ENCODE results near the gene ERMN.

ERMN gene

DNA sequence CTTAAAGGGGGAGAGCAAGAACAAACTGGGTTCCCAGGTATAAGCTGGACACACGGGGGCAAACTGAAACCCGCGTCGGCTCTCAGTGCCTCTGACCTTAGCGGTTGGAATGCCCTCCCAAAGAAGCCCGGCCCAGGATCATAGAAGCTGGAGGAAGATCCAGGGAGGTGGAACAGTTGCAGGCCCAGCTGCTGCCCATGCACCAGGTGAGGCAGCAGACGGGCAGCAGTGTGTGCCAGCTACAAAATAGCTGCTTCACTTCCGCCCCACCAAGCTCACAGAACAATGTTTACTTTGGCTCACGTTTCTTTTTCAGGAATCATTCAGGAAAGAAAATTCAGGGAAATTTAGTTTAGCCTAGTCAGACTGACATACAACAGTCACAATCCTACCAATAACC, 3.9 kb upstream of the ERMN start:
- no peak for DNase-seq (ENCODE audit: low read depth)

DNA sequence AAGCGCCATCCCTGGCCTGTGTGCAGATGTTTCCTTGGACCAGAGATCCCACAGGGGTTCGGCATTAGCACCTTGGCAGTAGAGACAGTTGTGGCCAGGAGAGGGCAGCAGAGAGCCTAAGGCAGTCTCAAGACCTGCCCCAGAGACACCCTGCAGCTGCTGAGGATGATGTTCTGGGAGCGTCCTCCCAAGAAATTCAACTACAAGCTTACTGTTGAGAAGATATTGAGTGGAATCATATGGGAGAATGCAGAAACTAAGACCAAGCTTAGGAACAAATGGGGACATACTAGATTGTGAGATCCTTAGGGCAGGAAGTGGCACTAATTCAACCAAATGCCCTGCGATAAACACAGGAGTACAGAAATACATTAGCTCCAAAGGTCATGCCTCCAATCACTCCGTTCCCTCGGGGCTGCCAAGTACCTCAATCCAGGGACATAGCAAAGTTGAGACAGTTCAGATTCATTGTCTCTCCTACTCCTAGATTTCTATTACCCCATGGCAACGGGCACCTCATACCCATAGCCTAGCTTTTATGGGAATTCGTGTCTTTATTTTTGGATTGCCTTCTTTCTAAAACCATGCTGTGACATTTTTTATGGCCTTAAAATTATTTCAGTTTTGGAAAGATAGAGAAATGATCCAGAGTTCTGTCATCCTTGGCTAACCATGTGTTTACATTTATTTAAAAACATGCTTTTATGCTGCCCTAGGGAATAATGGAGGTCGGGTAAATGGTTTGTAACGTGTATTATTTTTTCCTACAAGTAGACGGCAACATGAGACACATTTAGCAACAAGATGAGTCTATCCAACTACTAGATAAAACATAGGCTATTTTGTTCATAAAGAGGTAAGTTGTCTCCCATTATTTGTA, 2.2 kb upstream of the ERMN start:
- DNase-seq (ENCODE audit: low read depth) = peak; percentile 81

DNA sequence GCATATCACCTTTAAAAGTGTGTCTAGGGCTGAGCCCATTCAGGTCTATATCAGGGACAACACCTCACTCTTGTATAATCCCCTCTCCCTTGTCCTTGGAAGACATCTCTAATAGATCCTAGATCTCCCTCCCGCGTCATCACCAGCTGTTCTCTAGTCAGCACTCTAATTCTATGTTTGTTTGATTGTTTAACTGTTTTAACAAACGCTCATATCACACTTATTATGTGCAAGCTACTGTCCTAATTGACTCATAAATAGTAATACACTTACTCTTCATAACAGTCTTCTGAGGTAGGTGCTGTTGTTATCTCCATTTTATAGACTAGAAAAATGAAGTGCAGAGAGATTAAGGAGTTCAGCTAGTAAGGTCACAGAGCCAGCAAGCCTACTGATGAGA, 1.6 kb upstream of the ERMN start:
- DNase-seq (ENCODE audit: low read depth) = no peak

DNA sequence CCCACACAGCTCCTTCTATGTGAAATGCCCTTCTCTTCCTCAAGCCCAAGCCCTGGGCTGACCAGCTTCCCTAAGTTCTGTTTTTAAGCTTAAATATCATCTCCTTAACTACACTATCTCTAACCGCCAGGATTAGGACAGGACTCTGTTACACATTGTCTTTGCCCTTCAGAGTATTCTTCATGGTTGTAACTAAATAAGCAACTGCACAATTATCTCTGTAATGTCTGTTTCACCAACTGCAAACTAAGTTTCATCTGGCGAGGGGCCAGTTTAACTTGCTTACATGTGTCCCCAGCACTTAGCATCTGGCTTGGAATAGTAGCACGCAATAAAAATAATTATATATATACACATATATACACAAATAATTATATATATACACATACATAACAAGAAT, 1.1 kb upstream of the ERMN start:
- no peak for DNase-seq (ENCODE audit: low read depth)

DNA sequence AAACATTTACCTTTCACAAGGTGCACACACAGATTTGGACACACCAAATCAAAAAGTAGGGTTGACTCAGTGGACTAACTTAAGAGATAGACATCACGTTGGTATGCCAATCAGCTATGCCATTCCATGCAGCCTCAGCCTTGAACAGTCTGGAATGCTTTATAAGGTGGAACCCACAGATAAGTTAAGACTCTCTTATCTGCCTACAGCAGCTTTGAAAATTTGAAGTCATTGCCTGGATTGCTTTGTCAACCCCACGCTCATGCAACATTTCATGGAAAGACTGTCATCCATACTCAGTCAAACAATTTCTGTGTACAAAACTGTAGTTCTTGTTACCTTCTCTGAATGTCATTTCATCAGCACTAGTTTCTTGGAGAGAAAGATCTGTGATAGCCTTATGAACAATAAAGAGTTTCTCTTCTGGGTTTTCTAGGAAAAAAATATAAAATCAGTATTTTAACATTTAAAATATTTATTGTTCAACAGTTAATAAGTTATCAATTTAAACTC, 1.2 kb downstream of the ERMN start:
- no peak for DNase-seq (ENCODE audit: low read depth)

DNA sequence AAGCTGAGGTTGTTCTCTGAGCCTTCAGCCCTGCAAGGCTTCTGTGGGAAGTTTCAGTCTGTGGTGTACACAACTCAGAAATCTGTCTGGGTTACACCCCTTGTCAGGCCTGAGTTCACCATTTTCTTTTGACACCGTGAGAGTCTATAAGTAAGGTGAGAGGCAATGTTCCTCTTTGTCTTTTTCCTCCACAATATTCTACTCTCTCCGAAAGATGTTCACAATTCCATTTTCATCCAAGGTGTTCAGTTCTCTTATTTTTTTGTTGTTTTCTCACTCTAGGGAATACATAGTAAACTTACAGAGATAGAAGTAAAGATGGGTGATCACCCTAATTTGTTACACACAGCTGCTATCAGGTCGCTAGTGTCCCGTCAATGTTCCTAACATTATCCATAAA, 3.2 kb downstream of the ERMN start:
- DNase-seq (ENCODE audit: low read depth) = no peak

DNA sequence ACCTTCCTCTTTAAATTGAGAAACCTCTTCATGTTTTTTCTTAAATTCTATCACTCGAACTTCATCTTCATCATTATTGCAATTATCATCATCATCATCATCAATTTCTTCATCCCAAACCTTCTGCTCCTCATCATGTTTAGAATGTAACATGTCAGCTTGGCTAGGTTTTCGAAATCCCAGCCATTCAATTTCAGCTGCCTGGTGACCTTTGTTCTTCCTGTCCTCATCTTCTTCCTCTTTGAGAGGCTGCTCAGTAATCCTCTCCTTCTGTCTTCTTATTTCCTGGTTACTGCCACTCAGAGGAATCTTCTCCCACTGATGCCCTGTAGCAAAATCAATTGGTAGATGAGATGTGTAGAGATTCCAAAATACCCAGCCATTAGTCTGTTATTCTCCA, 4.2 kb downstream of the ERMN start:
- DNase-seq (ENCODE audit: low read depth) = no peak

DNA sequence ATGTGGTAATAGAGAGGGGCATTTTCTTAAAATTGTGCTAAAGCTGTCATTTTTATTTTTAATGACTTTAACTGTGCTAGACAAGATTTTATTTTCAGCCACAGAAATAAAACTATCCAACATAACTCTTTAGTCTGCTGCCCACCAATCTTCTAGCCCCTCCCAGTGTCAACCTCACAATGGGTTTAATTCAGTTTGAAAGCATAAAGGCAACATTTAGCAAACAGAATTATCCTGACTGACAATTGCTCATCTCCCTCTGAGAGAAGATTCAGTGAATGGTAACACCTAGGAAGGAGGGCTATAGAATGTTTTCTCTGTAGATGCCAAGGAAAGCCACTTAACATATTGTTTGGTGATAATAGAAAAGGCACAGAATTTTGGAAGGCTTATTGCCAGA, 5.2 kb downstream of the ERMN start:
- DNase-seq (ENCODE audit: low read depth) = no peak

DNA sequence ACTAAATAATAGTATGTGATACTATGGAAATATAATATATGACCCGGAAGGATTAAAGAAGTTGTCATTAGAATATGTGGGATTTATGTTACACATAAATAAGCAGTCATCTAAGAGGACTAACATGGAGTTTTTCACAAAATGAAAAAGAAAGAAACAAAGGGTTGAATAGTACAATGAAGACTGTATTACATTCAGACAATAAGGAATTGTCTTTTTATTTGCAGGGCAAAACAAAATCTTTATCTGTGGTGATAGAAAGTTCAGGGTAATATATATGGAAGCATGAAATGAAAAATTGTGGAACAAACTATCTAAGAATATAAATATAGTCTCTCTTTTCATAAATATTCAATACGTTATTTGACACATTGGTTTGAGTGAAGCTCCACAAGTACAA, 5.8 kb downstream of the ERMN start:
- DNase-seq (ENCODE audit: low read depth) = no peak

DNA sequence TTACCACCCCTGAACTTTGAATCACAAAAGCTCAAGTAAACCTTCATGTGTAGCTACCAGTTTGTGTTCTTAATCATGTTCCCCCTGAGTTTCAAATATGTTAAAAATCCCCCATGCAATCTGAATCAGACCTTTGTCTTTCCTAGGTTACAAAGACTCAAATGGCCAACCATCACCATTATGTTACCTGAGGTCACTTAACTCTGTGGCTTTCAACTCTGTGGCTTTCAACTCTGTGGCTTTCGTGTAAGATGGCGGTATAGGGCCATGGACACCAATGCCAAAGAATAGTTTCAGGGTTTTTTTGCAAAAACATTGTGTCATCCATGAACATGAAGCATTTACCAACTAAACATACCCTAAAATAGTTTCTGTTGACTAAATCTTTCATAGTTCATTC, 6.7 kb downstream of the ERMN start:
- no peak for DNase-seq (ENCODE audit: low read depth)

DNA sequence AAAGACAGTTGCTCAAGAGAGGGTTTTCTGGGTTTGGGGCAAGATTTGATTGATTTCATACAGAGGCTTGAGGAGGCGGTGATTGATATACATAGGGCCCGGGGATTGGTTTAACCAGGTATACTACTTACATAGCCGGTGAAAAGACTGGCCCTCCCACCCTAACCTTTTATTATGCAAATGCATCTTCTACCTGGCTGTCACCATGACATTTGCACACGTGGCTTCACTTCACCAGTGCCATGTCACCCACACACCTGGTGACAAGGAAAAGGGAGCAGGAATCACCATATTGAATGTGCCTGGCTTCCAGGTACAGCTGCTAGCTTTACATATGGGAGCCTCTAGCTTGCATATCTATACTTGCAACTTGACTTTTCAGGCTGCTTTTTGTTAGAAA, 9.7 kb downstream of the ERMN start:
- no peak for DNase-seq (ENCODE audit: low read depth)

DNA sequence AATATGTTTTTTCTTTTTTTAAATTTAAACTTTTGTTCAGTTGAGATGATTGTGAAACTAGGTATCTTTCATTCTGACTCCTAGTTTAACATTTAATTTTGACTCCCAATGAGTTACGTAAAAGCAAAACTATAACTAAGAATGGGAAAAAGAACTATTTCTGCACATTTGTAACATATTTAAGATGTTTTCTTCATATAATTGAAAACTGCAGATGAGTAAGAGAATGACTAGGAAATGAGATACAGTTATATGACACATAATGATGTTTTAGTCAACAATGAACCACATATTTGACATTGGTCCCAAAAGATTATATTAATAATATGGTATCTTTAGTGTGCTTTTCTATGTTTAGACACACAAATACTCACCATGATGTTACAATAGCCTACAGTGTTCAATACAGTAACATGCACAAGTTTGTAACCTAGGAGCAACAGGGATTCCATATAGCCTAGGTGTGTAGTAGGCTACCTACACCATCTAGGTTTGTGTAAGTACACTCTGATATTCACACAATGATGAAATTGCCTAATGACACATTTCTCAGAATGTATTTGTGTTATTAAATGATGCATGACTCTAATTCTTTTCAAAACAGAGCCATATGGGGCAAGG, 12.6 kb downstream of the ERMN start:
- no peak for DNase-seq (ENCODE audit: low read depth)

DNA sequence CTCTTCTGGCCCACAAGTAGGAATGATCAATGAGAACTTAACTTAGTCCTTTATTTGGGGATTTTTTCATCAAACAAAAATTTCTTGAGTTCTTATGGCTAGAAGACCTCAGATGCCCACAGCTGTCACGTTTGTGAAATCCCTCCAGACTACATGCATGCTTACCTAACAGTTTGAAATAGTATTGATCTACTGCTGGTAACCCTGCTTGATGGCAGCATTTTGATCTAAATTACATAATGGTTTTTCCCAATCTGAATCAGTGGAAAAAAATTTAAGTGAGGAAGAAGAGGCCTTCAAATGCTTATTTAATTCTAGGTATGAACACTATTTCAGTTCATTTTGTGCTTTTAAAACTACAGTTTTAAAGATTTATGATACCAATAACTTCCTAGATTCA, 13.9 kb downstream of the ERMN start:
- no peak for DNase-seq (ENCODE audit: low read depth)

DNA sequence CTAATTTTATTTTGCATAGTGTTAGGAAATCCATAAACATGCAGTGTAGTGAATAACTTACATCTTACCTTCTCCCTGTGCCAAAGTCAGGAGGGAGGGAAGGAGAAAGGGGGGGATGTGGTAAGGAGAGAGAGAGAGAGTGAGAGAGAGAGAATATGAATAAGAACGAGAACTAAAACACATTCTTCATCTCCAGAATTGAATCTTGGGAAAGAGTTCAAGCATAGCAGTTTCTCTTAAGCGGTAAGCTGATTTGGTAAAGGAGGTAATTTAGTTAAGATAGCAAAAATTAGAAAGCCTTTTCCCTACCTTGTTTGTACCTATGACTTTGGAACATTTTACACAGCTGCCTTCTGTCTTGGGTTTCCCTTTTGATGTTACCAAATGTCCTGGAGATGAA, 15.7 kb downstream of the ERMN start:
- DNase-seq (ENCODE audit: low read depth) = no peak

DNA sequence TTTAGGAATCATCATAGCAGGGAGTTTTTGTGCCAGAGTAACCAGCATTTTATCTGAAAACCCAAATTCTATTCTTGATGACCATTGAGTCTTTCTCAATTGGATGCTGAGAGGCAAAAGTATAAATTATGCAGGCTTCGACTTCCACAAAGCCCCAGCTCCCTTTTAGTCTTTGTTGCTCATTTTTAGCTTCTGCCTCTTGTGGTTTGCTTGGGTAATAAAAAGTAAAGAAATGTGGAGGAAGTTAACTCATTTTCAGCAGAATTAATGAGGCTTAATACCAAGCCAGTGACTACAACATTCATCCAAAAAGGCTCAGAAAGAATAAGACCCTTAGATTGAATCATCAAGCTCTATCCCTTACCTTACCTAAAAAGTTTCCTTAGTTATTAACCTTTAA, 18.6 kb downstream of the ERMN start:
- no peak for DNase-seq (ENCODE audit: low read depth)

DNA sequence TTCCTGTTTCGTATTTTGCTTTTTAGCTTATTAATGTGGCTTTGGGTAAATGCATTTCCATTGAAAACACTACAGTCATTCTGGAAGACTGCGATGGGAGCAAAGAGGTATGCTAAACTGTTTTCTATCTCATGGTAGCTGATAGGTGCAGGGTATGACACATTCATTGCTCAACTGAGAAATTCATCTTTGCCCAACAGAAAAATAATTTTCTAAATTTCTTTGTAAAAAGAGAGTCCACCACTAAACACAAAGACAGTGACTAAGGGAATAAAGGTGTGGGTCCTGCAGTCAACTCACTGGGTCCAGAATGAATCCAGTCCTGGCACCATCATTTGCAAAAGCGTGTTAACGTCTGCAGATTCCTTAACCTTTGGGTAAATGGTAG, 19.9 kb downstream of the ERMN start:
- DNase-seq (ENCODE audit: low read depth) = no peak

DNA sequence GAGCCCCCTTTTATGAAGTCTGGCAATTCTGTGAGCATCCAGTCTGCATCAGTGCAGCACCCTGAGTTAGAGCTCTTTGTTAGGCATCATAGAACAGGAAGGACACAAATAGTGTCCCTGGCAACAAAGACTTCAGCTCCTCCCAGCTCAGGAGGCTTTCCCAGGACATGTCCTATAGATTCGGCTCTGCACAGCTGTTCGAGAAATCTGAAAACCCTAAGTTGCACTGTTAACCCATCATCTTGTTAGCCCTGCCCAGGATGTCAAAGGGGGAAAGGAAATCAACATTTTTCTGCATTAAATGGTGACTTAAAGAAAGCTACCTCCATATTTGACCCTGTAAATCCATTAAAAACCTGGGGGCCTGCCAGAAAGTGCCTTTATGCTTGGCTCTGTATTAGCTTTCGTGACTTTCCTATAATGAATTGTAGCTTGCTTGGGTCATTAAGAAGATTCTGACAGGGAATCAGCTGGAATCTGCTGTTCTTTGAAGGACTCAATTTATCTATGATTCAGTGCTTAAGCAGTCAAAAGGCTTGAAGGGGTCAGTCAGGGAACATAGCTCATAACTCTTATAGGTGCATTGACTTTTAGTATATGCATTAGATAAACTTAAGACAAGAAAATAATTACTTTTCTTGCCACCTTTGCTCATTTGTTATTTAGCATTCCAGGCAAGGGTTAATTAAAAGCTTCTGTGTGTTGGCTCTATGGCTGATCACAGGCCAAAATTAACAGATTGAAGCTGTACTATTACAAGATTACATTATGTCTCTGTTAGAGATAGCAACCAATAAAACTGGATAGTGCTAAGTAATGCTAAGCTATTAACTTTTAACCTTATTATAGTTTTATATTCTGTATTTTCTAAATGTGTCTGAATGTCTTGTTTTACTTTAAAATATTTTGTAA, 20.6 kb downstream of the ERMN start:
- no peak for DNase-seq (ENCODE audit: low read depth)

DNA sequence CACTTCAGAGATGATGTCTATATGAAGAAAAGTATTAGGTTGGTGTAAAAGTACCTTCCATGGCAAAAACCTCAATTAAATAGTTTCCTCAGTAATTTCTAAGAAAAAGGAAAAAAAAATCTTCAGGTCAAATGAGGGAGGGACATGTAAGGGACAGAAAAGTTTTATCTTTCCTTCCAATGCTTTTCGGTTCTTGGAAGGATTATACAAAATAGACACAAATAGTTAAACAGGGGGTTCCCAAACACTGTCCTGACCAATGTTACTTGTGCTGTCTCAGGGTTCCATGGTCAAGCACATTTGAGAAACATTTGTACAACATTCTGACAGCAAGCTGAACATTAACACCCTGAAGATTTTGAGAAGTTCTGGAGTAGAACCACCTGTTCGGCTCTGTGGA, 22.0 kb downstream of the ERMN start:
- DNase-seq (ENCODE audit: low read depth) = no peak

DNA sequence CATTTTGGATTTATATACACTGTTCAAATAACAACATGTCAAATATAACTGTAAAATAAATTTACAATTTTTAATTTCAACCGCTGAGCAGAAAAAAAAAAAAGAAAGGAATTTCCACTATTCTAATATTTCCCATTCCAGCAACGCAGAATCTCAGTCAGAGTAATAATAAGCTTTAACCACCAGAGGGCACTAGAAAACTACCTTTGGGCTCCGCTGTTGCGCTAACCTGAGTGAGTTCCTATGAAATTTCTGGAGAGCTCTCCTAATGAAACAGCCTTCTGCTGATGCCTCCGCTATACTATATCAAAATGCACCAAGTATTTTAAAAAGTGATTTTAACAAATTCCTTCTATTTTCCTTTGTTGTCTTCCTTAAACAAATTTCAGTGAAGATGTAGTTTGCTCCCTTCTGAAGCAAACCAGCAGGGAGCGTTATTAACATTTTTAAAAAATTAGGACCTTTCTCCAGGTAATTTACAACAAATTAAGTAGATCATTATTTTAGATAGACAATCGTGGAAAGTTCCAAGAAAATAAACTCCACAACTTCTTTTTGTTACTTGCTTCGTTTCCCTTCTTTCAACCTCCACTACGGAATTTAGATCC, 23.0 kb downstream of the ERMN start:
- DNase-seq (ENCODE audit: low read depth) = peak; percentile 4

DNA sequence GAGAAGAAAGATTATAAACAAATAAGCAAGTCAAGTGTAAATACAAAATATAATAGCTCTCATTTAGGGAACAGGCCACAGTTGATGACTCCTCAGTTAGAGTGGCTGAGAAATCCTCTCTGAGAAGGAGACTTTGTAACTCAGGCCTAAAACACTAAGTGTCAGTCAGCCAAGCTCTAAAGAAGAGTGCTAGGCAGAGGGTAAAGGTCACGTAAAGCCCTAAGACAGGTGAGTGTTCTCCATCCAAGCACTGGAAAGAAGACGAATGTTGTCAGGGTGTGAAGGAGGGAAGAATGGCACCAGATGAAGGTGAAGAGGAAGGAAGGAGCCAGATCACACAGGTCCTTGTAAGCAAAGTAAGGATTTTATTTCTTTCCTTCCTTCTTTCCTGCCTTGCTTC, 24.3 kb downstream of the ERMN start:
- no peak for DNase-seq (ENCODE audit: low read depth)

DNA sequence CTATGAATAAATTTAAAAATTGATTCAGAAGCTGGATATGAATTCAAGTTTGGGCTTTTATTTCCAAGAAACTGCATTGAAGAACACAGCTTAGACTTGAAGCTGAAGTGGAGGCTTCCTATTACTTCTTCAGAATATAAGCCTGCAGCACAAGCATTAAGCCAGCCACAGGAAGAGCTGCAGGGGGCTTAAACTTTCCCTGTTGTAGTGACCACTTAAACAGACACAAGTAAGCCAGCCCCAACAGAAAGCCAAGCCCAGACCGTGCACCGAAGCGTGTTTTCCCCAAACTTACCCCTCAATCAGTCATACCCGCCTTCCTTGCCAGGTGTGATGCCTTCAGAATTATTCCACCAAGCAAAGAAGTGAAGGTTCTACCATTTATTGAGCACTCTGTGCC, 28.7 kb downstream of the ERMN start:
- DNase-seq (ENCODE audit: low read depth) = no peak

DNA sequence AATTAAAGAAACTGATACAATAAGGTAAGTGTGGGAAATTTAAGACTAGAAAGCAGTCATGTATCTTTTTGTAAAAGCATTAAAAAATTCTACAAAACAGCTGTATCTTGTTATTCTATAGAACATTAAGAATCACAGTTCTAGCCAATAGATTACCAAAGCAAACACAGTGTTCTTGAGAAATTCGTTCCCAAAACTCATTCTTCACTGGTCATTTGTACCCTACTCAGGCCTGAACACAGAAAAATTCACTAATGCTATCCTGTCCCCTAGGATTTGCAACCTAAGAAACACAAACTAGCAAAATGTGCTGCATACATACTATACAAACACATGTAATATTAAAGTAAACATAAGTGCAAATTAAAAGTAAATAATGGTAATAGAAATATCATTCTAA, 29.1 kb downstream of the ERMN start:
- no peak for DNase-seq (ENCODE audit: low read depth)
